K562 (cell line): ENCODE data around the gene TEX30. TPM values are rescaled to one million over a fixed set of nuclear protein-coding genes. Genes with fewer than 3 reads are reported as not detected.

Source experiments
- BRD9 ChIP-seq: fragments of 450-650 bp; IDR thresholded peaks from 2 replicates; pipeline ENCODE4 v1.6.1; 2018; ENCODE audit warnings: low read depth; ENCODE audit not compliant: partially characterized antibody
- CXXC5 ChIP-seq: fragments of 250-450 bp; sonication (Bioruptor Pico); IDR thresholded peaks from 2 replicates; pipeline ENCODE4 v1.8.0; 2022; ENCODE audit warnings: inconsistent platforms, mild to moderate bottlenecking, moderate library complexity
- E2F6 ChIP-seq, 2 experiments: IDR thresholded peaks; 2 replicates each; pipeline ENCODE4 v1.6.1; 2011; ENCODE audit warnings: borderline replicate concordance in 1 of 2, control low read depth in 1 of 2, low read depth in 1 of 2, low read length in 1 of 2, mild to moderate bottlenecking in 1 of 2, mixed read lengths in 1 of 2, moderate library complexity in 1 of 2; ENCODE audit not compliant: insufficient read depth in 1 of 2, insufficient read length in 1 of 2, poor library complexity in 1 of 2, severe bottlenecking in 1 of 2; ENCODE audit errors: extremely low read depth in 1 of 2
- FOXA3 ChIP-seq, 2 experiments: fragments of 450-650 bp in 1 of 2; sonication (generic) in 1 of 2; formaldehyde crosslinking; IDR thresholded peaks in 1 of 2; conservative IDR thresholded peaks in 1 of 2; 2 replicates each; pipeline versions ENCODE4 v1.4.0 to v1.8.0; 2020 to 2022; ENCODE audit warnings: mild to moderate bottlenecking in 2 of 2, missing genetic modification reagents in 1 of 2
- FUS ChIP-seq: fragments of 200-400 bp; formaldehyde crosslinking; optimal IDR thresholded peaks from 2 replicates; pipeline ENCODE3; 2017; ENCODE audit warnings: low read depth, low read length
- HOXB6 ChIP-seq: fragments of 250-450 bp; sonication (Bioruptor Pico); IDR thresholded peaks from 2 replicates; pipeline ENCODE4 v1.5.1; 2022; ENCODE audit warnings: mild to moderate bottlenecking, borderline replicate concordance
- MITF ChIP-seq: IDR thresholded peaks from 2 replicates; pipeline ENCODE4 v1.6.1; 2014; ENCODE audit warnings: antibody characterized with exemption
- SRSF3 ChIP-seq: fragments of 200-400 bp; formaldehyde crosslinking; IDR thresholded peaks from 2 replicates; pipeline ENCODE4 v1.6.1; 2016; ENCODE audit warnings: mild to moderate bottlenecking, low read length, moderate library complexity; ENCODE audit not compliant: insufficient read depth
- ZBTB1 ChIP-seq: sonication (generic); formaldehyde crosslinking; IDR thresholded peaks from 2 replicates; pipeline ENCODE4 v1.8.1; 2023; ENCODE audit warnings: missing genetic modification reagents, low read depth, mild to moderate bottlenecking, borderline replicate concordance
- ZNF318 ChIP-seq, 2 experiments: fragments of 450-650 bp; IDR thresholded peaks; 2 replicates each; pipeline ENCODE4 v1.6.1; 2016; ENCODE audit warnings: mild to moderate bottlenecking in 2 of 2, borderline replicate concordance in 1 of 2, low read depth in 1 of 2, moderate library complexity in 1 of 2
- polyA plus RNA-seq, 8 experiments: library from polyadenylated mRNA; depleted of rRNA in 4 of 8; stranded (reverse) in 5 of 8; unstranded in 3 of 8; fragments of >200 nt; fragmentation: Nextera tagmentation in 2 of 8; fragmentation: Illumina TruSeq in 1 of 8; extraction: Ambion mirVana in 2 of 8; extraction: Trizol in 1 of 8; gene quantifications; 2 replicates each; pipeline versions ENCODE4 v1.2.1 to v1.2.3, GENCODE V29; 2011 to 2014; ENCODE audit warnings: inconsistent platforms in 1 of 8, missing spikeins in 1 of 8
- total RNA-seq, 7 experiments: library from RNA; depleted of rRNA in 6 of 7; stranded (reverse); fragments of >200 nt in 6 of 7; fragmentation: Illumina TruSeq in 2 of 7; extraction: Trizol in 2 of 7; gene quantifications; 2 replicates each; pipeline versions ENCODE4 v1.2.1 to v1.2.3, GENCODE V29; 2011 to 2021; ENCODE audit warnings: low replicate concordance in 1 of 7
- TF ChIP-seq, protein P1 (sequence below): sonication (generic); formaldehyde crosslinking; IDR thresholded peaks from 2 replicates; pipeline ENCODE4 v1.9.0; 2022; ENCODE audit warnings: mild to moderate bottlenecking, missing genetic modification reagents

Gene TEX30
- total and polyA plus RNA-seq, 9 of the 15 experiments (the other 6 are each of a cell fraction or from before 2014, with no cell fraction given): 24.1 to 143 (median 37.3) TPM

DNA sequence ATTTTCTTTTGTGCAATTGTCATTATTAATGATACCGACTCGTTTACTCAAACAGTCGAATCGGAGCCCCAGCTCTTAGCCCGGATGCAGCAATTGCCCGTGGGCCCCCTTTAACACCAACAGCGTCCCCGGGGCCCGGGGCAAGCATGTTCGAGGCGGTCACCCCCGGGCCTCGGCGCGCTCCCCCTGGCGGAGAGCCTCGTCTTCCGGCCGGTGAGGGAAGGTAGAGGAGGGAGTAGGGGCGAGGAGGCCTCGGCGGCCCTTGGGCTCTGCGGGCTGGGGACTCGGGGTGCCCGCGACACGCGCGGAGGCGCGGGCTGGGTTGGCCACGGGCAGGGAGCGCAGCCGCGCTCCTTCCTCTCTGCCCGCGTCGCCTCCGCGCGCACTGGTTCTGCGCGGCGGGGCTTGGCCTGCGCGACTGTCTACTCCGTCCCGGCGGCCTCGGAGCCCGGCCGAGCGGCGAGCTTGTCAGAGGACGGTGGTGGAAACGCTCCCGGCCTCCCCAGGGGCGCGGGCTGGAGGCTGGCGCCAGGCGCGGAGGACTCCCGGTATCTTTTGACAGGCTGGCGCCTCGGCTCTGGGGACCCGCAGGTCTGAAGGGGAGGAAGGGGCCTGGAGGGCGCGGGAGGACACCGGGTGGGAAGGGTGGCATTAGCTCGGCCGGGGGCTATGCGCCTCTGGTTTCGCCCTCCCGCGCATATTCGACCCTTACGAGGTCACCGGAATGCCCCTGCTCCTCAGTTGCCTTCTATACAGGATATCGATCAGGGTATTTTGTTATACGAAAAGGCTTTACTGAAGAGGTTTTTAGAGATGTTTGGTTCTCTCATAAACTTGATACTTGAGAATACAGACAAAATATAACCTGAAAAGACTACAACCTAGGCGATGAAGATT lies 26.8 kb upstream of the TEX30 start (continued):
- TF ChIP-seq ZNF318 (IDR thresholded peaks at IDR 0.05; ENCODE audit: borderline replicate concordance in 1 of 2, low read depth in 1 of 2) (no peak), SRSF3 (no peak), CXXC5 (CRISPR knock-in tag) (peak; percentile 40; the same call in 1 of the 2 replicates), MITF (no peak), FOXA3 (CRISPR knock-in tag; conservative IDR thresholded peaks at IDR 0.05 in 1 of 2, IDR thresholded peaks at IDR 0.05 in 1 of 2) (no peak), BRD9 (no peak), FUS (no peak), E2F6 (IDR thresholded peaks at IDR 0.05; ENCODE audit: borderline replicate concordance in 1 of 2, extremely low read depth in 1 of 2, insufficient read depth in 1 of 2, insufficient read length in 1 of 2, low read depth in 1 of 2, low read length in 1 of 2, poor library complexity in 1 of 2, severe bottlenecking in 1 of 2) (peak; percentile 6 to 76), ZBTB1 (CRISPR knock-in tag) (0 out of 2 replicates have a peak, but pooled peaks have one; percentile 50), HOXB6 (CRISPR knock-in tag) (no peak)
- TF ChIP-seq, protein P1, sequence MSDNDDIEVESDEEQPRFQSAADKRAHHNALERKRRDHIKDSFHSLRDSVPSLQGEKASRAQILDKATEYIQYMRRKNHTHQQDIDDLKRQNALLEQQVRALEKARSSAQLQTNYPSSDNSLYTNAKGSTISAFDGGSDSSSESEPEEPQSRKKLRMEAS (CRISPR knock-in tag): peak; percentile 78
